ENCODE results near the gene DLGAP1. TPM values are rescaled to one million over a fixed set of nuclear protein-coding genes. Genes with fewer than 3 reads are reported as not detected.
A peak's percentile ranks its signal among the peaks of the same experiment; 100 is the strongest.

DLGAP1 gene
- total and polyA plus RNA-seq, 4 donors = 0.75 to 6.6 (median 3.6) TPM

DNA sequence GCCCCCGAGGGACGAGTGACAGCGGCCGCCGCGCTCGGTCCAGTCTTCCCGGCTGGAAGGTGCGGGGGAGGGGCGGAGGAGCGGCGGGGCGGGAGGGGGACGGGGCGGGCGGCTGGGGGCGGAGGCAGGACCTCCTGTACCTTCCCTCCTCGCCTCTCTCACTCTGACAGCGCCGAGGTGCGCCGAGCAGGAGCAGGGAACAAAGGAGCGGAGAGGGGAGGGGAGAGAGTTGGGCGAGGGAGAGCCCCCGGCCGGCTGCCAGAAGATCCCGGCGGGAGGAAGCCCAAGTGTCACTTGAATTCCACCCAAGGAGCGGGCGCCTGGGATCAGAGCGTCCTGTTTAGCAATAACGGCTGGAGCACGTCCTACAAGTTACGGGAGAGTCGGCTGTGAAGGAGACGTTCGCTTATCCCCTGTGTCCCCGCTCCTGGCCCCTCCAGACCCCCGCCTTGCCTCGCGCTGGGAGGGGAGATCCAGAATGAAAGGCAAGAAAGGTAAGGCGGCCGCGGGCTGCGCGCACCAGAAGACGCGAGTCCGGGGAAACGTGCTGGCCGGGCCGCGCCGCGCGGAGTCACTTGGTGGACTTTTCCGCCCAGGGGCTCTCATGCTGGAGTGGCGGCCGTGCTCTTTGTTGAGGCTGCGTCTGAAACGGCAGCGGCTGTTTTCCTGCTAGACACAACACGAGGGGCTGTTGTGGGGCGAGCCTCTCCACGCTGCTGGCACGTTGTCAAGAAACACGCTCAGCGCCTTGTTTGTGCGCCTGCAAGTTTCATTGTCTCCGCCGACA is 1004.9 kb downstream of the DLGAP1 start, which contains the start of gene TGIF1:
Gene TGIF1, plus strand, starts transcription at position 161 of the 787 bp plus-strand sequence. Its CDS starts 318 bp downstream, at position 479.
- 0% methylated on average over 61 to 71 of the region's 71 CpGs for WGBS, 2 donors
- ATAC-seq (ENCODE audit: low FRiP score) (peak; percentile 21), DNase-seq (peak; percentile 89 to 93)
- Histone ChIP-seq H3K36me3 (ENCODE audit: control insufficient read depth in 1 of 2, insufficient read depth in 2 of 2, low read length in 1 of 2) (no peaks in the 10 kb centered on the region), H3K27ac (ENCODE audit: low read depth in 1 of 2, low read length in 2 of 2) (peak within 1 kb of the TSS; percentile 83 to 97), H3K27me3 (ENCODE audit: control insufficient read depth in 1 of 2, insufficient read depth in 2 of 2, low read length in 1 of 2) (no peaks in the 10 kb centered on the region), H3K4me3 (ENCODE audit: low read length in 2 of 2) (peak within 1 kb of the TSS; percentile 81 to 85), H3K9me3 (ENCODE audit: control insufficient read depth, low read length) (no peaks in the 10 kb centered on the region), H3K4me1 (ENCODE audit: control insufficient read depth in 1 of 2, insufficient read depth in 2 of 2, low read length in 2 of 2) (peaks cover 0 to 1% of the 10 kb centered on the region in 2 donors)
- intact Hi-C loops (cut with DNase I) = loop anchor here (5.0 kb wide), 5 partner anchors 142 to 217 kb away; partner anchors contain the start of gene MYL12B (in 1 of the 2)

- H3K4me1 ChIP-seq (ENCODE audit: control insufficient read depth in 1 of 2, insufficient read depth in 2 of 2, low read length in 2 of 2) = peaks cover 0 to 1% of the 10 kb centered on the region in 2 donors
- H3K27ac ChIP-seq (ENCODE audit: low read depth in 1 of 2, low read length in 2 of 2) = peak overlapping the region; percentile 38 to 83
- DNase-seq (peak in 1 of 2 donors; percentile 93), ATAC-seq (ENCODE audit: low FRiP score) (peak; percentile 9)
- intact Hi-C loops (cut with DNase I) = loop anchor here (2.0 to 5.0 kb wide), 6 partner anchors 143 to 218 kb away; partner anchors contain the start of gene MYL12B (in 1 of the 2)
- WGBS, 2 donors = 0% methylated on average over 35 to 47 of the region's 47 CpGs
- H3K27me3 ChIP-seq (ENCODE audit: control insufficient read depth in 1 of 2, insufficient read depth in 2 of 2, low read length in 1 of 2) = no peaks in the 10 kb centered on the region
- no peaks in the 10 kb centered on the region for H3K9me3 ChIP-seq (ENCODE audit: control insufficient read depth, low read length)
- peak overlapping the region; percentile 81 to 85 for H3K4me3 ChIP-seq (ENCODE audit: low read length in 2 of 2)
- H3K36me3 ChIP-seq (ENCODE audit: control insufficient read depth in 1 of 2, insufficient read depth in 2 of 2, low read length in 1 of 2) = no peaks in the 10 kb centered on the region
Observed at GRCh38 chr18:3449512-3450011, 1005.5 kb downstream of the DLGAP1 start.

GRCh38 chr18:3448838-3449511 is 1006.1 kb downstream of the DLGAP1 start:
- WGBS, 2 donors = 0% methylated on average over 38 of the region's 38 CpGs
- ATAC-seq (ENCODE audit: low FRiP score) = peak; percentile 55
- H3K4me1 ChIP-seq (ENCODE audit: control insufficient read depth in 1 of 2, insufficient read depth in 2 of 2, low read length in 2 of 2) = peaks cover 0 to 1% of the 10 kb centered on the region in 2 donors
- peak overlapping the region; percentile 83 to 88 for H3K27ac ChIP-seq (ENCODE audit: low read depth in 1 of 2, low read length in 2 of 2)
- H3K36me3 ChIP-seq (ENCODE audit: control insufficient read depth in 1 of 2, insufficient read depth in 2 of 2, low read length in 1 of 2) = no peaks in the 10 kb centered on the region
- intact Hi-C loops (cut with DNase I) = loop anchor here in 1 of 2 donors (2.0 to 5.0 kb wide), 2 partner anchors 146 to 218 kb away; no protein-coding TSS in a partner anchor
- no peaks in the 10 kb centered on the region for H3K27me3 ChIP-seq (ENCODE audit: control insufficient read depth in 1 of 2, insufficient read depth in 2 of 2, low read length in 1 of 2)
- peak; percentile 91 to 93 for DNase-seq
- H3K4me3 ChIP-seq (ENCODE audit: low read length in 2 of 2) = peak overlapping the region; percentile 67 to 85
- no peaks in the 10 kb centered on the region for H3K9me3 ChIP-seq (ENCODE audit: control insufficient read depth, low read length)

- intact Hi-C loops (cut with DNase I) = loop anchor here in 1 of 2 donors (2.0 to 5.0 kb wide), 2 partner anchors 147 to 219 kb away; no protein-coding TSS in a partner anchor
- 0% methylated on average over 62 to 63 of the region's 63 CpGs for WGBS, 2 donors
- peak; percentile 86 for ATAC-seq (ENCODE audit: low FRiP score)
Observed at GRCh38 chr18:3447895-3448837, 1006.9 kb downstream of the DLGAP1 start.

GRCh38 chr18:3447068-3447894 is 1007.8 kb downstream of the DLGAP1 start:
- peaks cover 0 to 1% of the 10 kb centered on the region in 2 donors for H3K4me1 ChIP-seq (ENCODE audit: control insufficient read depth in 1 of 2, insufficient read depth in 2 of 2, low read length in 2 of 2)
- intact Hi-C loops (cut with DNase I) = loop anchor here in 1 of 2 donors (5.0 kb wide), 1 partner anchor 220 kb away; no protein-coding TSS in a partner anchor
- DNase-seq = peak; percentile 74 to 77
- H3K27me3 ChIP-seq (ENCODE audit: control insufficient read depth in 1 of 2, insufficient read depth in 2 of 2, low read length in 1 of 2) = no peaks in the 10 kb centered on the region
- H3K4me3 ChIP-seq (ENCODE audit: low read length in 2 of 2) = peak overlapping the region; percentile 49 to 85
- WGBS, 2 donors = 0 to 1% methylated on average over 22 of the region's 22 CpGs
- ATAC-seq (ENCODE audit: low FRiP score) = no peak
- no peaks in the 10 kb centered on the region for H3K9me3 ChIP-seq (ENCODE audit: control insufficient read depth, low read length)
- H3K36me3 ChIP-seq (ENCODE audit: control insufficient read depth in 1 of 2, insufficient read depth in 2 of 2, low read length in 1 of 2) = no peaks in the 10 kb centered on the region
- peak overlapping the region; percentile 59 to 86 for H3K27ac ChIP-seq (ENCODE audit: low read depth in 1 of 2, low read length in 2 of 2)

More at GRCh38 chr18:3447895-3448837, 1006.9 kb downstream of the DLGAP1 start:
- DNase-seq = peak; percentile 97 to 98
- Histone ChIP-seq H3K4me1 (ENCODE audit: control insufficient read depth in 1 of 2, insufficient read depth in 2 of 2, low read length in 2 of 2) (peaks cover 0 to 1% of the 10 kb centered on the region in 2 donors), H3K9me3 (ENCODE audit: control insufficient read depth, low read length) (no peaks in the 10 kb centered on the region), H3K27me3 (ENCODE audit: control insufficient read depth in 1 of 2, insufficient read depth in 2 of 2, low read length in 1 of 2) (no peaks in the 10 kb centered on the region), H3K4me3 (ENCODE audit: low read length in 2 of 2) (peak overlapping the region; percentile 67 to 85), H3K36me3 (ENCODE audit: control insufficient read depth in 1 of 2, insufficient read depth in 2 of 2, low read length in 1 of 2) (no peaks in the 10 kb centered on the region), H3K27ac (ENCODE audit: low read depth in 1 of 2, low read length in 2 of 2) (peak overlapping the region; percentile 86 to 88)

Small RNA genes within 50 kb of the gene (microRNA-seq; reads per million reads assigned to microRNA genes)
- gene MIR6718 = 0 to 0.60 reads per million in 2 donors

Data from aorta (tissue), 5 donors.